ENCODE data around the gene SH2D3C.

DNA sequence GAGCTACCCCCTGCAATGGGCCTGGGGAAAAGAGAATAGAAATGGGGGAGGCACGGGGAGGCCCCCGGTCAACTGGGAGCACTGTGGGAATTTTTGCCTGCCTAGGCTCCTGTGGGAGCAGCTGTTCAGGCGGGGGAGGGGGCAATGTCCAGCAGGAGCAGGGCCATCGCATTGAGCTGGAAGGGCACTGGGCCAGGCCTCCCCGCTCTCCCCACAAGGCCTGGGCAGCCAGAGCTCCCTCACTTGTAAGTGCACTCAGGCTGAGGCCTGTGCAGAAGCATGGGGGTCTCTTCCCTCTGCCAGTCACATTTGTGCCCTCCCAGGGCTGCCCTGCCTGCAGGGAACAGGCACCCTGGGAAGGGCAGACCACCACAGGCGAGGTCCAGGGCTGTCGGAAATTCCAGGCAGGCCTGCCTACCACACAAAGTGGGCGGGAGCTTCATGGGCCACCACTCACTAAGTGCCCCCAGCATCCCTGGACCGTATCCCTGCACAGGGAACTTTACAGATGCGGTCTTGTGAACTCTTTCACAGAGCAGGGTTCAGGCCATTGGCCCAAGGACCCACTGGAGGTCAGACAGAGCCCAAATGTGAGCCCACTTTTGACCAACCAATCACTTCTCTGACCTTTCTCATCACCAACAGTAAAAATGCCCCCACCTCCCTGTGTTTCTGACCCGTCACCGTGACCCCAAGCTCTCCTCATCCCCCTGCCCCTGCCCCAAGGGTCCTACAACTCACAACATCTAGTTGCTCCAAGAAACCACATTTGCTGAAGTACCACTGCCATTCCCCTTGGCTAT is 72.7 kb downstream of the SH2D3C start:
- TF ChIP-seq, protein P1, sequence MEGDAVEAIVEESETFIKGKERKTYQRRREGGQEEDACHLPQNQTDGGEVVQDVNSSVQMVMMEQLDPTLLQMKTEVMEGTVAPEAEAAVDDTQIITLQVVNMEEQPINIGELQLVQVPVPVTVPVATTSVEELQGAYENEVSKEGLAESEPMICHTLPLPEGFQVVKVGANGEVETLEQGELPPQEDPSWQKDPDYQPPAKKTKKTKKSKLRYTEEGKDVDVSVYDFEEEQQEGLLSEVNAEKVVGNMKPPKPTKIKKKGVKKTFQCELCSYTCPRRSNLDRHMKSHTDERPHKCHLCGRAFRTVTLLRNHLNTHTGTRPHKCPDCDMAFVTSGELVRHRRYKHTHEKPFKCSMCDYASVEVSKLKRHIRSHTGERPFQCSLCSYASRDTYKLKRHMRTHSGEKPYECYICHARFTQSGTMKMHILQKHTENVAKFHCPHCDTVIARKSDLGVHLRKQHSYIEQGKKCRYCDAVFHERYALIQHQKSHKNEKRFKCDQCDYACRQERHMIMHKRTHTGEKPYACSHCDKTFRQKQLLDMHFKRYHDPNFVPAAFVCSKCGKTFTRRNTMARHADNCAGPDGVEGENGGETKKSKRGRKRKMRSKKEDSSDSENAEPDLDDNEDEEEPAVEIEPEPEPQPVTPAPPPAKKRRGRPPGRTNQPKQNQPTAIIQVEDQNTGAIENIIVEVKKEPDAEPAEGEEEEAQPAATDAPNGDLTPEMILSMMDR (IDR thresholded peaks at IDR 0.05), result no peak
- TF ChIP-seq POLR2A (IDR thresholded peaks at IDR 0.05), result no peak
